HG03521 (cell line): Measurements from ENCODE around the gene VPS33B.

Source experiments
- ATAC-seq: cut with Tn5 transposase; IDR thresholded peaks from one replicate; pipeline ENCODE4 v1.9.1; 2021; ENCODE audit warnings: mild to moderate bottlenecking, moderate library complexity; ENCODE audit not compliant: unreplicated experiment

Gene VPS33B

GRCh38 chr15:90982135-90982534, 40.3 kb downstream of the VPS33B start:
- no peak for ATAC-seq

GRCh38 chr15:90981681-90982080, 40.7 kb downstream of the VPS33B start:
- ATAC-seq, result peak; percentile 67

GRCh38 chr15:90979582-90979981, 42.8 kb downstream of the VPS33B start:
- ATAC-seq, result no peak

- ATAC-seq, result no peak
These were observed 48.2 kb downstream of the VPS33B start for GRCh38 chr15:90974216-90974615.

- ATAC-seq, result no peak
These were observed 50.3 kb downstream of the VPS33B start for GRCh38 chr15:90972133-90972532.

GRCh38 chr15:90970274-90970673, 52.1 kb downstream of the VPS33B start:
- ATAC-seq, result no peak

- ATAC-seq, result no peak
These were observed 54.0 kb downstream of the VPS33B start for GRCh38 chr15:90968434-90968833.

- no peak for ATAC-seq
These were observed 55.2 kb downstream of the VPS33B start for GRCh38 chr15:90967206-90967605.

- ATAC-seq, result no peak
These were observed 56.1 kb downstream of the VPS33B start for GRCh38 chr15:90966262-90966661.

GRCh38 chr15:90962021-90962420, 60.4 kb downstream of the VPS33B start:
- ATAC-seq, result no peak

- ATAC-seq, result no peak
These were observed 61.9 kb downstream of the VPS33B start for GRCh38 chr15:90960298-90961091.

GRCh38 chr15:90959894-90960293, 62.5 kb downstream of the VPS33B start:
- ATAC-seq, result no peak

GRCh38 chr15:90959028-90959595, 63.3 kb downstream of the VPS33B start:
- ATAC-seq, result no peak

GRCh38 chr15:90957791-90958190, 64.6 kb downstream of the VPS33B start:
- ATAC-seq, result no peak

GRCh38 chr15:90957031-90957790, 65.2 kb downstream of the VPS33B start:
- ATAC-seq, result no peak

- ATAC-seq, result peak; percentile 29
These were observed 65.9 kb downstream of the VPS33B start for GRCh38 chr15:90956274-90957030.

- no peak for ATAC-seq
These were observed 66.6 kb downstream of the VPS33B start for GRCh38 chr15:90955624-90956273.

GRCh38 chr15:90954712-90955623, 67.4 kb downstream of the VPS33B start, which contains the start of gene RCCD1:
Gene RCCD1 (plus strand): TSS chr15:90954884. CDS start chr15:90956735, 1,851 bp downstream.
- peak; percentile 89 for ATAC-seq

- ATAC-seq, result no peak
These were observed 68.3 kb downstream of the VPS33B start for GRCh38 chr15:90953947-90954711.
